Esophagus muscularis mucosa (tissue), 4 donors: Measurements from ENCODE around the gene BICD1. TPM values are rescaled to one million over a fixed set of nuclear protein-coding genes. Genes with fewer than 3 reads are reported as not detected.

Experiments used
- DNase-seq: peaks from one replicate; pipeline ENCODE4 v3.0.0-alpha.2; 2017; ENCODE audit errors: extremely low spot score
- H3K27ac ChIP-seq, 4 donors: fragments of 200-600 bp; sonication (generic); replicated peaks in 1 of 4; 1 replicate in 3 of 4; 2 replicates in 1 of 4; pipeline ENCODE4 v1.5.1; 2016 to 2019; ENCODE audit warnings: mild to moderate bottlenecking in 1 of 4
- H3K27me3 ChIP-seq, 4 donors: fragments of 200-600 bp; sonication (generic); one replicate each; pipeline versions ENCODE4 v1.5.1 to v1.6.0; 2016 to 2019
- H3K36me3 ChIP-seq, 4 donors: fragments of 200-600 bp; sonication (generic); one replicate each; pipeline ENCODE4 v1.5.1; 2016 to 2019
- H3K4me1 ChIP-seq, 4 donors: fragments of 200-600 bp; sonication (generic); one replicate each; pipeline ENCODE4 v1.5.1; 2016 to 2019
- H3K4me3 ChIP-seq, 4 donors: fragments of 200-600 bp; sonication (generic); 1 replicate in 2 of 4; 2 replicates in 2 of 4; pipeline ENCODE4 v1.5.1; 2016 to 2019; ENCODE audit warnings: mild to moderate bottlenecking in 4 of 4, moderate library complexity in 1 of 4
- H3K9me3 ChIP-seq, 4 donors: fragments of 200-600 bp; sonication (generic); 1 replicate in 3 of 4; 2 replicates in 1 of 4; pipeline ENCODE4 v1.5.1; 2016 to 2019
- EP300 ChIP-seq: sonication (generic); formaldehyde crosslinking; IDR thresholded peaks from one replicate; pipeline ENCODE4 v1.6.1; 2017; ENCODE audit warnings: antibody characterized with exemption
- POLR2A ChIP-seq: fragments of 450-650 bp; IDR thresholded peaks from one replicate; pipeline ENCODE4 v1.6.1; 2017; ENCODE audit warnings: antibody characterized with exemption, moderate library complexity, mild to moderate bottlenecking, low read depth
- POLR2AphosphoS5 ChIP-seq, 2 donors: sonication (generic); formaldehyde crosslinking; IDR thresholded peaks; one replicate each; pipeline ENCODE4 v1.6.1; 2017; ENCODE audit warnings: antibody characterized with exemption in 2 of 2
- WGBS: methylation state at CpG from one replicate; pipeline ENCODE4 v1.1.5; 2018; 5-methylcytosine and 5-hydroxymethylcytosine counted together
- intact Hi-C: fragments of 100-400 bp; cut with DNase I; formaldehyde crosslinking; loops from one replicate; pipeline ENCODE4 v1.15.1; 2023
- total RNA-seq, 4 donors: library from RNA; depleted of rRNA; stranded (reverse); fragments of >200 nt; gene quantifications; one replicate each; pipeline versions ENCODE4 v1.1.0 to v1.2.1, GENCODE V29; 2016
- TF ChIP-seq, protein P1 (sequence below), 3 experiments: fragments of 200-600 bp in 2 of 3; fragments of 450-650 bp in 1 of 3; sonication (generic) in 2 of 3; IDR thresholded peaks; one replicate each; pipeline ENCODE4 v1.5.1; 2017 to 2019; ENCODE audit warnings: antibody characterized with exemption in 3 of 3, mild to moderate bottlenecking in 2 of 3, moderate library complexity in 1 of 3

The BICD1 gene
- total RNA-seq, 4 donors from 2014 or later = 6.8 to 14.1 (median 10.2) TPM

DNA sequence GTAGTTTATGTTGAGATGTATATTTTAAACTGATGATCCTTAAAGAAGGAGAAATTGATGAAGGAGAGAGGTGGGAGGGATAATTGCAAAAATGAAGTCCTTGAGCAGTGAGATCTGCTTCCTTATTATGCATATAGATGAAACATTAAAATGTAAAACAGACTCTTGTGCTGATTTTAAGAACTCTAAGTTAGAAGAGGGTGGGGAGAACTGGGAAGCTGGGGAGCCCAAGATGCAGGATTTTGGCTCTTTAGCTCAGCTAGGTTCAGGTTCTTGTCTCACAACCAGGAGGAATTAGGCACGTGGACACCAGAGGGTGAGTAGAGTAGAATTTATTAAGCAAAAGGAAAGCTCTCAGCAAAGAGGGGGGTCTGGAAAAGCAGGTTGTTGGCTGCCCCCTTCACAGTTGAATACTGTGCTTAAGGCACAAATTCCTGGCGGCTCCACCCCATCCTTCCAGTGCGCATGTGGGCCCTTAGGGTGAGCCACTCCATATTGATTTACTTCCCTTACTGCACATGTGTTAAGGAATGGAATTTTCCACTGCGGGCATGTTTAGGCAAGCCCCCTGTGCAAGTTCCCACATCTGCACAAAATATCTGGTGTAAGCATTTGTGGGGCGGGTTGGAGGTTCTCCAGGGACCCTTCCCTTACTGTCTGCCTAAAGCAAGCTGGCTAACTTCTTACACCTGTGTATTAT lies 141.9 kb downstream of the BICD1 start:
- 91% methylated on average over 5 of the region's 5 CpGs for WGBS
- Histone ChIP-seq H3K36me3 (no peaks in the 10 kb centered on the region), H3K4me3 (no peak overlapping the region), H3K4me1 (peaks cover 0 to 4% (median 0%) of the 10 kb centered on the region in 4 donors), H3K27ac (no peak overlapping the region), H3K27me3 (no peaks in the 10 kb centered on the region), H3K9me3 (no peaks in the 10 kb centered on the region)
- no peak for DNase-seq
- intact Hi-C loops = no loop called here
- TF ChIP-seq POLR2AphosphoS5 (IDR thresholded peaks at IDR 0.05) (no peak), POLR2A (no peak), EP300 (no peak)
- TF ChIP-seq, protein P1, sequence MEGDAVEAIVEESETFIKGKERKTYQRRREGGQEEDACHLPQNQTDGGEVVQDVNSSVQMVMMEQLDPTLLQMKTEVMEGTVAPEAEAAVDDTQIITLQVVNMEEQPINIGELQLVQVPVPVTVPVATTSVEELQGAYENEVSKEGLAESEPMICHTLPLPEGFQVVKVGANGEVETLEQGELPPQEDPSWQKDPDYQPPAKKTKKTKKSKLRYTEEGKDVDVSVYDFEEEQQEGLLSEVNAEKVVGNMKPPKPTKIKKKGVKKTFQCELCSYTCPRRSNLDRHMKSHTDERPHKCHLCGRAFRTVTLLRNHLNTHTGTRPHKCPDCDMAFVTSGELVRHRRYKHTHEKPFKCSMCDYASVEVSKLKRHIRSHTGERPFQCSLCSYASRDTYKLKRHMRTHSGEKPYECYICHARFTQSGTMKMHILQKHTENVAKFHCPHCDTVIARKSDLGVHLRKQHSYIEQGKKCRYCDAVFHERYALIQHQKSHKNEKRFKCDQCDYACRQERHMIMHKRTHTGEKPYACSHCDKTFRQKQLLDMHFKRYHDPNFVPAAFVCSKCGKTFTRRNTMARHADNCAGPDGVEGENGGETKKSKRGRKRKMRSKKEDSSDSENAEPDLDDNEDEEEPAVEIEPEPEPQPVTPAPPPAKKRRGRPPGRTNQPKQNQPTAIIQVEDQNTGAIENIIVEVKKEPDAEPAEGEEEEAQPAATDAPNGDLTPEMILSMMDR (IDR thresholded peaks at IDR 0.05) = no peak

DNA sequence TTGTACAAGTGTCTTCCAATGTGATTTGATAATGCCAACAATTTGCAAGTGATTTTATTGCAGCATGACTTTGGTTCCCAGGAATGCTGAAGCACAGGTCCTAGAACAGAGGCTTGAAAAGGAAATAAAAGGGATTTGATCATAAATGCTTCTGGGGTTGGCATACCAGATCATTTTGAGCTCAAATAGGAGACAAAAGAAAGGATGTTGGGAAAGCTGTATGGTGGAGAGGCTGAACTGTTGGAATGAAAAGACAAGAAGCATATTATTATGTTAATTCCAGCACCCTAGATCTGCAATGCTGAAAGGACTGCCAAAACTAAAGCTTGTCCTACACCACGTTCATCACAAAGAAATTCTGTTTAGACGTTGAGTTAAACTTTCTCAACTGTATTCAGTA lies 143.1 kb downstream of the BICD1 start:
- WGBS = 28% methylated on average over 2 of the region's 2 CpGs
- intact Hi-C loops = no loop called here
- no peaks in the 10 kb centered on the region for H3K27me3 ChIP-seq
- DNase-seq = no peak
- no peak overlapping the region for H3K4me3 ChIP-seq
- TF ChIP-seq, protein P1 (IDR thresholded peaks at IDR 0.05) = no peak
- no peak for TF ChIP-seq POLR2A
- TF ChIP-seq EP300 = no peak
- no peak for TF ChIP-seq POLR2AphosphoS5 (IDR thresholded peaks at IDR 0.05)
- no peaks in the 10 kb centered on the region for H3K9me3 ChIP-seq
- H3K36me3 ChIP-seq = no peaks in the 10 kb centered on the region
- peaks cover 0 to 4% (median 0%) of the 10 kb centered on the region in 4 donors for H3K4me1 ChIP-seq
- H3K27ac ChIP-seq = no peak overlapping the region

- Histone ChIP-seq H3K27me3 (no peaks in the 10 kb centered on the region), H3K9me3 (no peaks in the 10 kb centered on the region), H3K36me3 (no peaks in the 10 kb centered on the region), H3K4me1 (peaks cover 0 to 4% (median 0%) of the 10 kb centered on the region in 4 donors), H3K4me3 (no peak overlapping the region), H3K27ac (no peak overlapping the region)
- WGBS = 92% methylated on average over 13 of the region's 13 CpGs
- intact Hi-C loops = no loop called here
- TF ChIP-seq EP300 (no peak), POLR2AphosphoS5 (IDR thresholded peaks at IDR 0.05) (no peak), POLR2A (no peak)
- TF ChIP-seq, protein P1 (IDR thresholded peaks at IDR 0.05) = no peak
- no peak for DNase-seq
These were observed 145.8 kb downstream of the BICD1 start for GRCh38 chr12:32252199-32253073.

GRCh38 chr12:32253154-32253790 lies 146.6 kb downstream of the BICD1 start:
- intact Hi-C loops = no loop called here
- peaks cover 0 to 4% (median 0%) of the 10 kb centered on the region in 4 donors for H3K4me1 ChIP-seq
- H3K4me3 ChIP-seq = no peak overlapping the region
- no peak for TF ChIP-seq EP300
- TF ChIP-seq, protein P1 (IDR thresholded peaks at IDR 0.05) = no peak
- no peak for TF ChIP-seq POLR2AphosphoS5 (IDR thresholded peaks at IDR 0.05)
- no peak for TF ChIP-seq POLR2A
- no peaks in the 10 kb centered on the region for H3K27me3 ChIP-seq
- 82% methylated on average over 3 of the region's 3 CpGs for WGBS
- H3K36me3 ChIP-seq = no peaks in the 10 kb centered on the region
- peaks cover 0 to 3% (median 0%) of the 10 kb centered on the region in 4 donors for H3K9me3 ChIP-seq
- no peak for DNase-seq
- no peak overlapping the region for H3K27ac ChIP-seq
